HK-2 (cell line): ENCODE data around the gene PRG2.
"Not testable (repeated sequence)": the region's sequence is repeated elsewhere in the genome, so short reads cannot be mapped to it uniquely, and the experiment has no call there.

Experiments used
- DNase-seq: peaks from one replicate; pipeline ENCODE4 v3.0.0-alpha.2; 2018; ENCODE audit not compliant: unreplicated experiment

The PRG2 gene

GRCh38 chr11:57368106-57368844 is 22.2 kb downstream of the PRG2 start:
- DNase-seq, result no peak

GRCh38 chr11:57364851-57365660 is 25.4 kb downstream of the PRG2 start:
- no peak for DNase-seq

- no peak for DNase-seq
Observed at GRCh38 chr11:57363131-57364080, 27.0 kb downstream of the PRG2 start.

GRCh38 chr11:57361926-57362325 is 28.5 kb downstream of the PRG2 start:
- DNase-seq, result no peak

- not testable (repeated sequence) for DNase-seq
Observed at GRCh38 chr11:57361420-57361819, 29.0 kb downstream of the PRG2 start.

GRCh38 chr11:57360991-57361390 is 29.5 kb downstream of the PRG2 start:
- DNase-seq, result no peak

- DNase-seq, result no peak
Observed at GRCh38 chr11:57359896-57360690, 30.4 kb downstream of the PRG2 start.

- DNase-seq, result no peak
Observed at GRCh38 chr11:57359396-57359795, 31.1 kb downstream of the PRG2 start.

- no peak for DNase-seq
Observed at GRCh38 chr11:57358991-57359390, 31.5 kb downstream of the PRG2 start.

- DNase-seq, result no peak
Observed at GRCh38 chr11:57358543-57358961, 31.9 kb downstream of the PRG2 start.

GRCh38 chr11:57357856-57358255 is 32.6 kb downstream of the PRG2 start:
- no peak for DNase-seq

- no peak for DNase-seq
Observed at GRCh38 chr11:57357310-57357709, 33.1 kb downstream of the PRG2 start.

- no peak for DNase-seq
Observed at GRCh38 chr11:57356268-57356667, 34.2 kb downstream of the PRG2 start.

GRCh38 chr11:57354699-57355098 is 35.8 kb downstream of the PRG2 start:
- DNase-seq, result no peak

- DNase-seq, result no peak
Observed at GRCh38 chr11:57353852-57354251, 36.6 kb downstream of the PRG2 start.

- DNase-seq, result no peak
Observed at GRCh38 chr11:57353446-57353845, 37.0 kb downstream of the PRG2 start.

GRCh38 chr11:57353036-57353435 is 37.4 kb downstream of the PRG2 start:
- no peak for DNase-seq

- peak; percentile 73 for DNase-seq
Observed at GRCh38 chr11:57349491-57350274, 40.8 kb downstream of the PRG2 start.

- no peak for DNase-seq
Observed at GRCh38 chr11:57348636-57349313, 41.7 kb downstream of the PRG2 start.

- DNase-seq, result no peak
Observed at GRCh38 chr11:57348052-57348451, 42.4 kb downstream of the PRG2 start.
